Activated naive CD8-positive, alpha-beta T cell treated with anti-CD3 and anti-CD28 coated beads, Interleukin-2, amount 10 ng/mL, durations not matched to agents 7 days and 5 days (primary cell): Measurements from ENCODE around the gene TBL2. TPM values are rescaled to one million over a fixed set of nuclear protein-coding genes. Genes with fewer than 3 reads are reported as not detected.
"Not testable (repeated sequence)": the region's sequence is repeated elsewhere in the genome, so short reads cannot be mapped to it uniquely, and the experiment has no call there.

Experiments
- ATAC-seq: fragments of 150-1000 bp; cut with Tn5 transposase; one replicate; pipeline ENCODE4 v1.10.0; 2021; ENCODE audit warnings: low read depth, moderate library complexity
- POLR2A ChIA-PET: fragments of 350-600 bp; sonication (Branson Sonifier 250); formaldehyde crosslinking; loops from one replicate; lab custom pipeline; 2021; ENCODE audit warnings: antibody characterized with exemption; lab: Charles Lee
- DNase-seq: peaks from one replicate; pipeline ENCODE4 v3.0.0; 2021
- H3K27ac Mint-ChIP-seq: one replicate; pipeline ENCODE4 v1.8.0; 2022; ENCODE audit warnings: mild to moderate bottlenecking, mixed read lengths
- H3K27me3 Mint-ChIP-seq: one replicate; pipeline ENCODE4 v1.8.0; 2022; ENCODE audit warnings: mild to moderate bottlenecking, moderate library complexity, mixed read lengths
- H3K36me3 Mint-ChIP-seq: one replicate; pipeline ENCODE4 v1.8.0; 2021; ENCODE audit warnings: mild to moderate bottlenecking, mixed read lengths
- H3K4me1 Mint-ChIP-seq: one replicate; pipeline ENCODE4 v1.8.0; 2021; ENCODE audit warnings: mixed read lengths
- H3K4me3 Mint-ChIP-seq: one replicate; pipeline ENCODE4 v1.8.0; 2022; ENCODE audit warnings: mild to moderate bottlenecking, moderate library complexity, mixed read lengths
- H3K9me3 Mint-ChIP-seq: one replicate; pipeline ENCODE4 v1.8.0; 2021; ENCODE audit warnings: mixed read lengths
- total RNA-seq, 2 experiments: library from RNA; stranded (reverse); gene quantifications; one replicate each; pipeline ENCODE4 v1.2.3, GENCODE V29; 2021

Gene TBL2
- 10 to 100 TPM; 21.3 to 25.0 TPM for total RNA-seq

GRCh38 chr7:73578342-73579128 is at the start of gene TBL2:
Gene TBL2 (minus strand): TSS chr7:73578579. CDS start chr7:73578549, 30 bp downstream.
- DNase-seq (peak; percentile 99), ATAC-seq (peak; percentile 95)
- Mint-ChIP-seq H3K9me3 (no peaks in the 10 kb centered on the region), H3K4me1 (peaks cover 21% of the 10 kb centered on the region), H3K4me3 (peak within 1 kb of the TSS; percentile 91), H3K27me3 (no peaks in the 10 kb centered on the region), H3K27ac (peak within 1 kb of the TSS; percentile 97), H3K36me3 (peaks cover 9% of the 10 kb centered on the region)
- POLR2A ChIA-PET = interaction anchor here (0.7 to 2.9 kb wide), 9 partner anchors 9 to 90 kb away, joined by 3 to 27 read pairs (median 11); partner anchors contain the start of genes BAZ1B and BCL7B

- no peaks in the 10 kb centered on the region for H3K36me3 Mint-ChIP-seq
- ATAC-seq (no peak), DNase-seq (no peak)
- H3K27ac Mint-ChIP-seq = no peak overlapping the region
- no peaks in the 10 kb centered on the region for H3K9me3 Mint-ChIP-seq
- no peak overlapping the region for H3K4me3 Mint-ChIP-seq
- H3K4me1 Mint-ChIP-seq = peaks cover 1% of the 10 kb centered on the region
- POLR2A ChIA-PET = no interaction called here
- peaks cover 73% of the 10 kb centered on the region for H3K27me3 Mint-ChIP-seq
Measured at GRCh38 chr7:73626814-73627213, 48.4 kb upstream of the TBL2 start.

- Mint-ChIP-seq H3K27me3 (peaks cover 72% of the 10 kb centered on the region), H3K36me3 (no peaks in the 10 kb centered on the region), H3K27ac (no peak overlapping the region), H3K9me3 (no peaks in the 10 kb centered on the region), H3K4me3 (no peak overlapping the region), H3K4me1 (peaks cover 1% of the 10 kb centered on the region)
- DNase-seq = no peak
- POLR2A ChIA-PET = no interaction called here
- no peak for ATAC-seq
Measured at GRCh38 chr7:73625276-73625675, 46.9 kb upstream of the TBL2 start.

GRCh38 chr7:73624669-73625001 is 46.3 kb upstream of the TBL2 start:
- Mint-ChIP-seq H3K4me1 (peaks cover 1% of the 10 kb centered on the region), H3K4me3 (no peak overlapping the region), H3K9me3 (no peaks in the 10 kb centered on the region), H3K27ac (no peak overlapping the region), H3K36me3 (no peaks in the 10 kb centered on the region), H3K27me3 (peaks cover 76% of the 10 kb centered on the region)
- DNase-seq (no peak), ATAC-seq (no peak)
- POLR2A ChIA-PET = no interaction called here

GRCh38 chr7:73623798-73624668 is 45.7 kb upstream of the TBL2 start, which contains the start of gene MLXIPL:
Gene MLXIPL (minus strand): TSS chr7:73624522. CDS start chr7:73624492, 30 bp downstream.
- H3K4me3 Mint-ChIP-seq = peak within 1 kb of the TSS; percentile 28
- POLR2A ChIA-PET = no interaction called here
- peaks cover 74% of the 10 kb centered on the region for H3K27me3 Mint-ChIP-seq
- ATAC-seq (peak; percentile 80), DNase-seq (peak; percentile 71)
- H3K36me3 Mint-ChIP-seq = no peaks in the 10 kb centered on the region
- H3K4me1 Mint-ChIP-seq = peaks cover 1% of the 10 kb centered on the region
- no peak within 1 kb of the TSS for H3K27ac Mint-ChIP-seq
- H3K9me3 Mint-ChIP-seq = no peaks in the 10 kb centered on the region

- H3K4me1 Mint-ChIP-seq = peaks cover 1% of the 10 kb centered on the region
- H3K4me3 Mint-ChIP-seq = peak overlapping the region; percentile 28
- H3K36me3 Mint-ChIP-seq = no peaks in the 10 kb centered on the region
- peaks cover 66% of the 10 kb centered on the region for H3K27me3 Mint-ChIP-seq
- DNase-seq (no peak), ATAC-seq (no peak)
- H3K9me3 Mint-ChIP-seq = no peaks in the 10 kb centered on the region
- POLR2A ChIA-PET = no interaction called here
- no peak overlapping the region for H3K27ac Mint-ChIP-seq
Measured at GRCh38 chr7:73622909-73623797, 44.8 kb upstream of the TBL2 start.

- H3K4me1 Mint-ChIP-seq = peaks cover 1% of the 10 kb centered on the region
- H3K36me3 Mint-ChIP-seq = no peaks in the 10 kb centered on the region
- POLR2A ChIA-PET = no interaction called here
- DNase-seq (no peak), ATAC-seq (no peak)
- H3K27ac Mint-ChIP-seq = no peak overlapping the region
- no peak overlapping the region for H3K4me3 Mint-ChIP-seq
- H3K9me3 Mint-ChIP-seq = no peaks in the 10 kb centered on the region
- peaks cover 64% of the 10 kb centered on the region for H3K27me3 Mint-ChIP-seq
Measured at GRCh38 chr7:73622527-73622908, 44.1 kb upstream of the TBL2 start.

- Mint-ChIP-seq H3K4me3 (no peak overlapping the region), H3K27ac (no peak overlapping the region), H3K4me1 (peaks cover 1% of the 10 kb centered on the region), H3K36me3 (no peaks in the 10 kb centered on the region), H3K27me3 (peaks cover 55% of the 10 kb centered on the region), H3K9me3 (no peaks in the 10 kb centered on the region)
- ATAC-seq = no peak
- POLR2A ChIA-PET = no interaction called here
- no peak for DNase-seq
Measured at GRCh38 chr7:73621168-73622063, 43.0 kb upstream of the TBL2 start.

GRCh38 chr7:73619394-73619793 is 41.0 kb upstream of the TBL2 start:
- H3K27me3 Mint-ChIP-seq = peaks cover 41% of the 10 kb centered on the region
- H3K36me3 Mint-ChIP-seq, POLR2A ChIA-PET, DNase-seq, ATAC-seq, H3K4me1 Mint-ChIP-seq, H3K9me3 Mint-ChIP-seq, H3K4me3 Mint-ChIP-seq, H3K27ac Mint-ChIP-seq: not testable (repeated sequence)

- H3K4me1 Mint-ChIP-seq = peaks cover 1% of the 10 kb centered on the region
- no peaks in the 10 kb centered on the region for H3K36me3 Mint-ChIP-seq
- no peak overlapping the region for H3K27ac Mint-ChIP-seq
- DNase-seq (no peak), ATAC-seq (no peak)
- no peaks in the 10 kb centered on the region for H3K9me3 Mint-ChIP-seq
- POLR2A ChIA-PET = no interaction called here
- H3K27me3 Mint-ChIP-seq = peaks cover 45% of the 10 kb centered on the region
- no peak overlapping the region for H3K4me3 Mint-ChIP-seq
Measured at GRCh38 chr7:73618538-73618937, 40.2 kb upstream of the TBL2 start.

- peaks cover 46% of the 10 kb centered on the region for H3K27me3 Mint-ChIP-seq
- H3K27ac Mint-ChIP-seq, H3K4me1 Mint-ChIP-seq, DNase-seq, H3K9me3 Mint-ChIP-seq, POLR2A ChIA-PET, ATAC-seq, H3K4me3 Mint-ChIP-seq, H3K36me3 Mint-ChIP-seq: not testable (repeated sequence)
Measured at GRCh38 chr7:73617520-73617919, 39.1 kb upstream of the TBL2 start.

GRCh38 chr7:73615886-73616285 is 37.5 kb upstream of the TBL2 start:
- Mint-ChIP-seq H3K4me1 (no peaks in the 10 kb centered on the region), H3K4me3 (no peak overlapping the region), H3K27me3 (peaks cover 42% of the 10 kb centered on the region), H3K27ac (no peak overlapping the region), H3K9me3 (no peaks in the 10 kb centered on the region), H3K36me3 (no peaks in the 10 kb centered on the region)
- DNase-seq = no peak
- ATAC-seq = no peak
- POLR2A ChIA-PET = interaction anchor here (0.5 to 0.6 kb wide), 2 partner anchors 20 to 96 kb away, joined by 3 to 4 read pairs; no protein-coding TSS in a partner anchor
